ENCODE data around the gene COBLL1.

DNA sequence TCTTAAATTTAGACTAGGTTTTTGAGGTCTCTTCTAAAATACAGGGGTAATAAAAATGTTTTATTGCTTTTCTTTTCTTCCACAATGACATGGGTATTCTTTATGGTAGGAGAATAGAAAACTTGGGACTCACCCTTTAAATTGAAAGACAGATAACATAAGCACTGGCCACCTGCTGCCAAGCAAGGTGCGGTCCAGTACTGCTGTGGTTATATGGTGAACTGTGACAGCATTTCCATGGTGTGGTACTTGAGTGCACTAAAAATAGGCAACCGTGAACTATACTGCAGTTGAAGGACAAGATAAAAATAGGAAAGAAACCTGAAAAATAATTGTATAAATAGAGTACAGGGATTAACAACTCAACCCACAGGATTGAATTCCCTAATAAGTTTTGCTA is 165.9 kb downstream of the COBLL1 start:
- TF ChIP-seq POLR2AphosphoS5 (IDR thresholded peaks at IDR 0.05): no peak
- no peak for TF ChIP-seq EP300 (IDR thresholded peaks at IDR 0.05)
- TF ChIP-seq POLR2A (IDR thresholded peaks at IDR 0.05; ENCODE audit: low read depth): no peak
